ENCODE measurements around the gene CCL20. TPM values are rescaled to one million over a fixed set of nuclear protein-coding genes. Genes with fewer than 3 reads are reported as not detected.
"Not testable (repeated sequence)": the region's sequence is repeated elsewhere in the genome, so short reads cannot be mapped to it uniquely, and the experiment has no call there.

The CCL20 gene
- total RNA-seq, 1 experiment from 2014 or later, result not detected

GRCh38 chr2:227834423-227834822 lies 20.8 kb downstream of the CCL20 start:
- DNase-seq (ENCODE audit: low read depth), result peak; percentile 47

GRCh38 chr2:227834916-227835650 lies 21.4 kb downstream of the CCL20 start:
- no peak for DNase-seq (ENCODE audit: low read depth)

GRCh38 chr2:227839339-227840129 lies 25.9 kb downstream of the CCL20 start:
- not testable (repeated sequence) for DNase-seq (ENCODE audit: low read depth)

GRCh38 chr2:227846831-227847230 lies 33.2 kb downstream of the CCL20 start:
- no peak for DNase-seq (ENCODE audit: low read depth)

- DNase-seq (ENCODE audit: low read depth), result no peak
Observed at GRCh38 chr2:227848146-227848545, 34.5 kb downstream of the CCL20 start.

GRCh38 chr2:227848586-227848985 lies 34.9 kb downstream of the CCL20 start:
- DNase-seq (ENCODE audit: low read depth), result no peak

GRCh38 chr2:227849906-227850305 lies 36.3 kb downstream of the CCL20 start:
- DNase-seq (ENCODE audit: low read depth), result no peak

- peak; percentile 94 for DNase-seq (ENCODE audit: low read depth)
Observed at GRCh38 chr2:227853204-227853629, 39.6 kb downstream of the CCL20 start.

GRCh38 chr2:227853765-227854271 lies 40.2 kb downstream of the CCL20 start:
- DNase-seq (ENCODE audit: low read depth), result peak; percentile 34

- no peak for DNase-seq (ENCODE audit: low read depth)
Observed at GRCh38 chr2:227855440-227855839, 41.8 kb downstream of the CCL20 start.

GRCh38 chr2:227856697-227857096 lies 43.1 kb downstream of the CCL20 start:
- no peak for DNase-seq (ENCODE audit: low read depth)

GRCh38 chr2:227860221-227860641 lies 46.6 kb downstream of the CCL20 start:
- DNase-seq (ENCODE audit: low read depth), result no peak

- DNase-seq (ENCODE audit: low read depth), result no peak
Observed at GRCh38 chr2:227861011-227861410, 47.4 kb downstream of the CCL20 start.

- DNase-seq (ENCODE audit: low read depth), result no peak
Observed at GRCh38 chr2:227862227-227862740, 48.6 kb downstream of the CCL20 start.

- peak; percentile 92 for DNase-seq (ENCODE audit: low read depth)
Observed at GRCh38 chr2:227862741-227863588, 49.3 kb downstream of the CCL20 start.

GRCh38 chr2:227864161-227864756 lies 50.6 kb downstream of the CCL20 start:
- no peak for DNase-seq (ENCODE audit: low read depth)

- no peak for DNase-seq (ENCODE audit: low read depth)
Observed at GRCh38 chr2:227865291-227865690, 51.6 kb downstream of the CCL20 start.
